Peyer's patch (tissue), 4 donors: ENCODE measurements around the gene TCP10L.

ENCODE experiments used
- POLR2A ChIP-seq, 2 donors: fragments of 450-650 bp; IDR thresholded peaks; one replicate each; pipeline ENCODE4 v1.5.1; 2017; ENCODE audit warnings: antibody characterized with exemption in 2 of 2, mild to moderate bottlenecking in 2 of 2, moderate library complexity in 2 of 2
- TF ChIP-seq, protein P1 (sequence below), 6 experiments: fragments of 450-650 bp in 4 of 6; fragments of 200-600 bp in 2 of 6; sonication (generic) in 1 of 6; IDR thresholded peaks; one replicate each; pipeline ENCODE4 v1.5.1; 2017 to 2019; ENCODE audit warnings: antibody characterized with exemption in 6 of 6, mild to moderate bottlenecking in 3 of 6, moderate library complexity in 1 of 6

DNA sequence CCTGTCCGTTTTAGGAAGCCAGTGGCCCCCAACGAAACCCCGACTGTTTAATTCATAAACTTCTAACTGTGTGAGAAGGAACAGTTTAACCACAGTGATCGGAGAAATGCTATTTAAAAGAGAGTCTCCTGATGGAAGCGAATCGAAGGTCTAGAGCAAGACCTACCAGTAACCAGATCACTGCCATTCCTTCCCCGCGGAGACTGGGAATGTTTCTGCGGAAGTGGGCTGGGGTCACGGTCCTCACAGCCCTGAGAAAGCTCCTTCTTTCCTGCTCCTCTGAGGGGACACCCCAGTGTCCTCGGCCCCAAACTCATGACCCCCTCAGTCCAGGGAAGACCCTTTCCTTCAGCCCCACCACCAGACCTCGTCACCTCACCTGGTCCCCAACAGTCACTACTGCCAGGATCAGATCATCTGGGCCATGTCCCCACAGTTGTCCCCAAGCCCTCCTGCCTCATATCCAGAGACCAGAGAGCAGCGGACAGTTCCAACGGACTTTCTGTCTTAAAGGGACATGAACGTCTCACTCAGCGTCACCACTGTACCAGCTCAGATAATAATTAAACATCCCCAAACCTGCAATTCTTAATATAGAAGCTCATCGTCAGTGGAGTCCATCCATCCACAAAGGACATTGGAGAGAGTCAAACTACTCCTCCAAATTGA lies at the start of gene TCP10L:
- TF ChIP-seq, protein P1, sequence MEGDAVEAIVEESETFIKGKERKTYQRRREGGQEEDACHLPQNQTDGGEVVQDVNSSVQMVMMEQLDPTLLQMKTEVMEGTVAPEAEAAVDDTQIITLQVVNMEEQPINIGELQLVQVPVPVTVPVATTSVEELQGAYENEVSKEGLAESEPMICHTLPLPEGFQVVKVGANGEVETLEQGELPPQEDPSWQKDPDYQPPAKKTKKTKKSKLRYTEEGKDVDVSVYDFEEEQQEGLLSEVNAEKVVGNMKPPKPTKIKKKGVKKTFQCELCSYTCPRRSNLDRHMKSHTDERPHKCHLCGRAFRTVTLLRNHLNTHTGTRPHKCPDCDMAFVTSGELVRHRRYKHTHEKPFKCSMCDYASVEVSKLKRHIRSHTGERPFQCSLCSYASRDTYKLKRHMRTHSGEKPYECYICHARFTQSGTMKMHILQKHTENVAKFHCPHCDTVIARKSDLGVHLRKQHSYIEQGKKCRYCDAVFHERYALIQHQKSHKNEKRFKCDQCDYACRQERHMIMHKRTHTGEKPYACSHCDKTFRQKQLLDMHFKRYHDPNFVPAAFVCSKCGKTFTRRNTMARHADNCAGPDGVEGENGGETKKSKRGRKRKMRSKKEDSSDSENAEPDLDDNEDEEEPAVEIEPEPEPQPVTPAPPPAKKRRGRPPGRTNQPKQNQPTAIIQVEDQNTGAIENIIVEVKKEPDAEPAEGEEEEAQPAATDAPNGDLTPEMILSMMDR (IDR thresholded peaks at IDR 0.05), result no peak
- no peak for TF ChIP-seq POLR2A (IDR thresholded peaks at IDR 0.05)
